ENCODE results near the gene FBXO46.
A peak's percentile ranks its signal among the peaks of the same experiment; 100 is the strongest.
"Not testable (repeated sequence)": the region's sequence is repeated elsewhere in the genome, so short reads cannot be mapped to it uniquely, and the experiment has no call there.

FBXO46 gene

GRCh38 chr19:45720065-45720464 lies 10.6 kb downstream of the FBXO46 start:
- not testable (repeated sequence) for DNase-seq

GRCh38 chr19:45717983-45718650 lies 12.6 kb downstream of the FBXO46 start:
- DNase-seq = no peak

GRCh38 chr19:45717131-45717982 lies 13.3 kb downstream of the FBXO46 start:
- peak; percentile 98 for DNase-seq

GRCh38 chr19:45716359-45717130 lies 14.2 kb downstream of the FBXO46 start:
- DNase-seq = no peak

GRCh38 chr19:45715139-45715538 lies 15.6 kb downstream of the FBXO46 start:
- DNase-seq = no peak

- no peak for DNase-seq
Measured at GRCh38 chr19:45713141-45713540, 17.6 kb downstream of the FBXO46 start.

- no peak for DNase-seq
Measured at GRCh38 chr19:45712699-45713067, 18.0 kb downstream of the FBXO46 start.

- no peak for DNase-seq
Measured at GRCh38 chr19:45711851-45712698, 18.6 kb downstream of the FBXO46 start.

GRCh38 chr19:45710356-45711130 lies 20.2 kb downstream of the FBXO46 start:
- DNase-seq = no peak

- no peak for DNase-seq
Measured at GRCh38 chr19:45705710-45706415, 24.8 kb downstream of the FBXO46 start.

- no peak for DNase-seq
Measured at GRCh38 chr19:45705115-45705514, 25.6 kb downstream of the FBXO46 start.

GRCh38 chr19:45701676-45702075 lies 29.0 kb downstream of the FBXO46 start:
- no peak for DNase-seq

GRCh38 chr19:45693106-45693788 lies 37.4 kb downstream of the FBXO46 start:
- peak; percentile 43 for DNase-seq

GRCh38 chr19:45692187-45693105 lies 38.2 kb downstream of the FBXO46 start, which contains the start of gene QPCTL:
QPCTL (plus strand) TSS chr19:45692666; CDS start chr19:45692704, 38 bp downstream.
- DNase-seq = peak; percentile 100

- DNase-seq = peak; percentile 91
Measured at GRCh38 chr19:45691516-45692186, 39.0 kb downstream of the FBXO46 start, which contains the start of gene SNRPD2. SNRPD2 (minus strand) TSS chr19:45691953; CDS start chr19:45691888, 65 bp downstream.

GRCh38 chr19:45687599-45687998 lies 43.1 kb downstream of the FBXO46 start:
- no peak for DNase-seq

GRCh38 chr19:45685045-45685444 lies 45.7 kb downstream of the FBXO46 start:
- DNase-seq = not testable (repeated sequence)

GRCh38 chr19:45682908-45683307 lies 47.8 kb downstream of the FBXO46 start:
- DNase-seq = no peak

Measured in COR-L47 (cell line).